ENCODE results near the gene LENEP. TPM values are rescaled to one million over a fixed set of nuclear protein-coding genes. Genes with fewer than 3 reads are reported as not detected.
"Not testable (repeated sequence)": the region's sequence is repeated elsewhere in the genome, so short reads cannot be mapped to it uniquely, and the experiment has no call there.

LENEP gene
- total RNA-seq, 1 donor from 2014 or later: 0.87 TPM

DNA sequence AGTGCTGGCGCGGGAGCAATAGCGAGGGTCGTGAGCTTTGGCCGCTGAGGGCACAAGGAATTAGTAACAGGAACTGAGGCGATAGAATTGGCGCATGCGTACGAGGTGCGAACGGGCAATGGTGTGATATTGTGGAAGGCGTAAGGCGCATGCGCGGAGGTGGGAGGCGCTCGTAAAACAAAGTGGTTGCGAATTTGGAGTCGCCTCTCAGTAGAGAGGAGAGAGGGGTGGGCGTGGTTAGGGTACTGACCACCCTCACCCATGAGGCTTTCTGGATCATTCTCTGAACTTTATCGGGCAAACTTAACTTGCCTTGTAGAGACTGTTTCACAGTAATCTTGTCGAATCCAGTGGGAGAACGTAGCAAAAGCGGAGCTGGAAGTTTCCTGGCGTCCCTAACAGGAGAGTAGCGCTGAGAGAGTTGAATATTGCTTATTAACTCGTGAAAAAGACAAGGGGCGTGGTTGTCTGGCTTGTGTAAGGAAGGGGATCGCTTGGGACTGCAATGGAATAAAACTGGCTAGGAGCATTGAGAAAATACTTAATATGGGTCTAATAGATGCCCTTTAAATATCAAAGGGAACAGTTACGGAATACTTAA is 18.5 kb upstream of the LENEP start:
- TF ChIP-seq, protein P1, sequence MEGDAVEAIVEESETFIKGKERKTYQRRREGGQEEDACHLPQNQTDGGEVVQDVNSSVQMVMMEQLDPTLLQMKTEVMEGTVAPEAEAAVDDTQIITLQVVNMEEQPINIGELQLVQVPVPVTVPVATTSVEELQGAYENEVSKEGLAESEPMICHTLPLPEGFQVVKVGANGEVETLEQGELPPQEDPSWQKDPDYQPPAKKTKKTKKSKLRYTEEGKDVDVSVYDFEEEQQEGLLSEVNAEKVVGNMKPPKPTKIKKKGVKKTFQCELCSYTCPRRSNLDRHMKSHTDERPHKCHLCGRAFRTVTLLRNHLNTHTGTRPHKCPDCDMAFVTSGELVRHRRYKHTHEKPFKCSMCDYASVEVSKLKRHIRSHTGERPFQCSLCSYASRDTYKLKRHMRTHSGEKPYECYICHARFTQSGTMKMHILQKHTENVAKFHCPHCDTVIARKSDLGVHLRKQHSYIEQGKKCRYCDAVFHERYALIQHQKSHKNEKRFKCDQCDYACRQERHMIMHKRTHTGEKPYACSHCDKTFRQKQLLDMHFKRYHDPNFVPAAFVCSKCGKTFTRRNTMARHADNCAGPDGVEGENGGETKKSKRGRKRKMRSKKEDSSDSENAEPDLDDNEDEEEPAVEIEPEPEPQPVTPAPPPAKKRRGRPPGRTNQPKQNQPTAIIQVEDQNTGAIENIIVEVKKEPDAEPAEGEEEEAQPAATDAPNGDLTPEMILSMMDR (IDR thresholded peaks at IDR 0.05; ENCODE audit: unreplicated experiment): no peak
- H3K36me3 Mint-ChIP-seq: peaks cover 9% of the 10 kb centered on the region
- H3K27ac Mint-ChIP-seq: no peak overlapping the region
- peaks cover 31% of the 10 kb centered on the region for H3K4me1 Mint-ChIP-seq
- DNase-seq (ENCODE audit: low spot score in 2 of 2, unreplicated experiment in 2 of 2): peak; percentile 91 to 95
- H3K4me3 Mint-ChIP-seq: no peak overlapping the region
- H3K9me3 Mint-ChIP-seq: no peaks in the 10 kb centered on the region
- H3K27me3 Mint-ChIP-seq (ENCODE audit: low read depth): no peaks in the 10 kb centered on the region

DNA sequence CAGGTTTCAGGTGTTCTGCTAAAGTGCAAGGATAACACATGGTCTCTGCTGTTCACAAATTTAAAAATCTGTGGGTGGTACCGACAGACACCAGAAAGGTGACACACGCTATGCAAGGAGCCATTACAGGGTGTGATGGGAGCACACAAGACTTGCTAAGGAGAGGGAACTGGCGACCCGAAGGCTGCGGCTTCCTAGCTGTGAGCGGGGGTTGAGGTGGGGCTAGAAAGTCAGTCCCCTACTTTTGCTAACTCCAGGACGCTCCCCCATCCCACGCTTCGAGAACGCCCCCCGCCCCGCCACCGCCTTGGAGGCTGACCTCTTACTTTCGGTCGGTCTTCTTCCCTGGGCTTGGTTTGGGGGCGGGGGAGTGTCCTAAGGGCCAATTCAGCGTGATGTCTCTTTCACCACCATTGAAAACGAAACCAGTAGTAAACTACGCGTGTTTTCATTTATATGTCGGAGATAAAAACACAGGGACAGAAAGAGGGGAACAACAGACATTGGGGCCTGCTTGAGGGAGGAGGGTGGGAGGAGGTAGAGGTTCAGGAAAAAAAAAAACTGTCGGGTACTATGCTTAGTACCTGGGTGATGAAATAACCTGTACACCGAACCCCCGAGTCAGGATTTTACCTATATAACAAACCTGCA is 17.9 kb upstream of the LENEP start:
- Mint-ChIP-seq H3K9me3 (no peaks in the 10 kb centered on the region), H3K36me3 (peaks cover 9% of the 10 kb centered on the region), H3K27ac (no peak overlapping the region), H3K4me1 (peaks cover 28% of the 10 kb centered on the region), H3K4me3 (no peak overlapping the region), H3K27me3 (ENCODE audit: low read depth) (no peaks in the 10 kb centered on the region)
- DNase-seq (ENCODE audit: low spot score in 2 of 2, unreplicated experiment in 2 of 2): no peak
- TF ChIP-seq, protein P1 (IDR thresholded peaks at IDR 0.05; ENCODE audit: unreplicated experiment): no peak

DNA sequence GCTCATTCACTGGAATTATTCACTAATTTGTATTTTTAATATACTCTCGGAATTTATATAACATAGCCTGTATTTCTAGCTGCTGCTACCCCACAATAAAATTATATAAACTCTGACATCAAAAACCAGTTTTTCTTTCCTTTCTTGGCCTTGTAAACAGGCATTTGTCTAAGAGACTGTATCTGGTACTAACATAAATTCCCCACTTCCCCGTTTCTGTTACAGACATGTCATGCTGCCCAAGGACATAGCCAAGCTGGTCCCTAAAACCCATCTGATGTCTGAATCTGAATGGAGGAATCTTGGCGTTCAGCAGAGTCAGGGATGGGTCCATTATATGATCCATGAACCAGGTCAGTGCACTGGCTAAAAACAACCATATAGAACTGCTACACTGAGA is 15.6 kb upstream of the LENEP start:
- H3K27me3 Mint-ChIP-seq (ENCODE audit: low read depth); H3K4me1 Mint-ChIP-seq; H3K4me3 Mint-ChIP-seq; DNase-seq (ENCODE audit: low spot score in 2 of 2, unreplicated experiment in 2 of 2); H3K9me3 Mint-ChIP-seq: not testable (repeated sequence)
- Mint-ChIP-seq H3K27ac (peak overlapping the region; percentile 50), H3K36me3 (peaks cover 11% of the 10 kb centered on the region)

DNA sequence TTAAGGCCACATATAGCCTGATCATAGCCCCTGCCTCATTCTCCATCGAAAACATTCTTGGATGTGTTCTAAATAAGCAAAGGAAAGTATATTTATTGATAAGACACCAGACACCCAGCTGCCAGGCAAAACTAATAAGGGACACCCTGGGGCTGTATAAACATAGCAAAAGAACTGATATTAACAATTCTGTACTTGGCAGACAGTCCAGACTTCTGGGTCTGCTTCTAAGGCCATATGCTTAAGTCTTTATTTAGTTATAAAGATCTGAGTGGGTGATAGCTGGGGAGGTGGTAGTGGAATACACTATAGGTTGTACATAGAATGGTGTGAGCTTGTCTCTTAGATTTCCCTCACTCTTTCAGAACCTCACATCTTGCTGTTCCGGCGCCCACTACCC is 15.0 kb upstream of the LENEP start:
- Mint-ChIP-seq H3K4me3 (no peak overlapping the region), H3K4me1 (peaks cover 6% of the 10 kb centered on the region), H3K27me3 (ENCODE audit: low read depth) (no peaks in the 10 kb centered on the region), H3K27ac (no peak overlapping the region), H3K9me3 (no peaks in the 10 kb centered on the region), H3K36me3 (peaks cover 11% of the 10 kb centered on the region)
- TF ChIP-seq, protein P1 (IDR thresholded peaks at IDR 0.05; ENCODE audit: unreplicated experiment): no peak
- DNase-seq (ENCODE audit: low spot score in 2 of 2, unreplicated experiment in 2 of 2): no peak

DNA sequence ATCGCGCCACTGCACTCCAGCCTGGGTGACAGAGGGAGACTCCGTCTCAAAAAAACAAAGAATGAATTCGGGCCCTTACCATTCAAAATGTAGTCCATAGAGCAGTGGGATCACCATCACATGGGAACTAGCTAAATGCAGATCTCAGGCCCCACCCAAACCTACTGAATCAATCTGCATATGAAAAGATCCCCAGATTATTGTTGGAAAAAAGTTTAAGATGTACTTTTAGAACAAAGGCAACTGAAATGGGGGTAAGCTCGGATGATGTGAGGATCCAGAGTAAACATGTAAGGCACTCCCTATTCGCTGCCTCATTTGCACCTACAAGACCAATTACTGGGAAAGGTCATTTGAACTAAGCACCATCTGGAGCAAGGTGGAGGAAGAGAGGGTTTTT is 11.0 kb upstream of the LENEP start:
- no peak overlapping the region for H3K4me3 Mint-ChIP-seq
- H3K9me3 Mint-ChIP-seq: no peaks in the 10 kb centered on the region
- DNase-seq (ENCODE audit: low spot score in 2 of 2, unreplicated experiment in 2 of 2): no peak
- H3K27ac Mint-ChIP-seq: no peak overlapping the region
- peaks cover 13% of the 10 kb centered on the region for H3K4me1 Mint-ChIP-seq
- H3K27me3 Mint-ChIP-seq (ENCODE audit: low read depth): no peaks in the 10 kb centered on the region
- H3K36me3 Mint-ChIP-seq: peaks cover 13% of the 10 kb centered on the region
- TF ChIP-seq, protein P1 (IDR thresholded peaks at IDR 0.05; ENCODE audit: unreplicated experiment): no peak

DNA sequence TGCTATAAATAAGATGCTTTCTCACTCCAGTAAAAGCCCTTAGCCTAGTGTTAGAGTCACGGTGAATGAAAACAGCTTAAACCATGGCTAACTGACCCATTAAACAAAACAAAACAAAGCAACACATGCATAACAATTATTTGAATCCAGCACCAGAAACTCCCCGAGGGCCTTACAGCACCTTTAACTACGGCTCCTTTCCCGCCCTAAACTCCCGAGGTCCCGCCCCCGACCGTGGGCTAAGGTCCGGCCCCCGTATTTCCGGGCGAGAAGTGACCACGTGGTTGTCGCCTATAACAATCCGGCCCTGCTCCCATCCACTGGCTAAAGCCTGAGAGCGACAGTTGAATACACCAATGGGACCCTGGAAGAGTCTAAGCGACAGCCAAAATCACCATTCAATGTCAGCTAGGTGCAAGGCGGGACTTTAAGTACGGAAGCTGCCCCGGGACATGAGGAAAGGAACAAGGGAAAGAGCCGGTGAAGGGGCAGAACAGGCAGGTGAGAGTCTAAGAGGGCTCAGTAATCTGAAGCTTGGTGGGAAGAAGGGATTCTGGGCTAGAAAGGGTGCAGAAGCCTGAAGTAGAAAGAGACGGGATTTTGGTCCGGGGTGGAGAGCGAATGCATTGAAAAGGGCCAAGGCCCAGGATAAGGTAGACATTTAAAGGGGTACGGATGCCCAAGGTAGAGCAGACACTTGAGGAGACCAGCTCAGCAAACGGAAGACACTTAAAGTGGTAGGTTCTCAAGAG is 10.3 kb upstream of the LENEP start, which contains the start of gene FLAD1:
Gene FLAD1 (plus strand): TSS at position 448 of the 752 bp plus-strand sequence. CDS start 351 bp downstream, outside the sequence.
- peaks cover 13% of the 10 kb centered on the region for H3K36me3 Mint-ChIP-seq
- H3K4me3 Mint-ChIP-seq: no peak within 1 kb of the TSS
- peaks cover 9% of the 10 kb centered on the region for H3K4me1 Mint-ChIP-seq
- TF ChIP-seq, protein P1 (IDR thresholded peaks at IDR 0.05; ENCODE audit: unreplicated experiment): no peak
- H3K27me3 Mint-ChIP-seq (ENCODE audit: low read depth): no peaks in the 10 kb centered on the region
- H3K27ac Mint-ChIP-seq: no peak within 1 kb of the TSS
- H3K9me3 Mint-ChIP-seq: no peaks in the 10 kb centered on the region
- DNase-seq (ENCODE audit: low spot score in 2 of 2, unreplicated experiment in 2 of 2): peak; percentile 93 to 94

All from mesothelial cell of epicardium (in vitro differentiated cells).